ENCODE measurements around the gene STRIP2. TPM values are rescaled to one million over a fixed set of nuclear protein-coding genes. Genes with fewer than 3 reads are reported as not detected.
A peak's percentile ranks its signal among the peaks of the same experiment; 100 is the strongest.
"Not testable (repeated sequence)": the region's sequence is repeated elsewhere in the genome, so short reads cannot be mapped to it uniquely, and the experiment has no call there.

STRIP2 gene
- total and polyA plus RNA-seq, 3 experiments from 2014 or later = 21.0 to 25.0 TPM; not detected in 1

DNA sequence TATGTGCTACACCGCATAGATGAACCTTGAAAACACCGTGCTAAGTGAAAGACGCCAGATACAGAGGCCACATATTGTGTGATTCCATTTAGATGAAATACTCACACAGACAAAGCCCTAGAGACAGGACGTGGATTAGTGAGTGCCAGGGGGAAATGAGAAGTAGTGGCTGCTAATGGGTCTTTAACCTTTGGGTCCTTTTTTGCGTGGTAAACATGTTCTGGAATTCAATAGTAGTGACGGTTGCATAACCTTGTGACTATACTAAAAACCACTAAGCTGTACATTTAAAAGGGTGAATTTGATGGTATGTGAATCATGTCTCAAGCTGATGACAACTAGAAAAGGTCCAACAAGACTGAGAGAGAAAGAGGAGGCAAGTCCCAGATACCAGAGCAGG lies 83.7 kb downstream of the STRIP2 start:
- ChIA-PET POLR2A (no interaction called here), CTCF (no interaction called here)
- Mint-ChIP-seq H3K36me3 (peaks cover 0 to 1% (median 0%) of the 10 kb centered on the region in 3 donors), H3K4me3 (no peak overlapping the region), H3K27me3 (peaks cover 11 to 22% of the 10 kb centered on the region in 2 donors), H3K9me3 (no peaks in the 10 kb centered on the region), H3K4me1 (no peaks in the 10 kb centered on the region), H3K27ac (peak overlapping the region in 2 of 8 donors; percentile 7 to 9)
- H3K36me3 ChIP-seq (ENCODE audit: insufficient read depth, low read length) = no peaks in the 10 kb centered on the region
- H3K4me1 ChIP-seq (ENCODE audit: insufficient read depth, low read length) = no peaks in the 10 kb centered on the region
- H3K27ac ChIP-seq (ENCODE audit: low read depth, low read length) = no peak overlapping the region
- DNase-seq = no peak
- no peaks in the 10 kb centered on the region for H3K27me3 ChIP-seq (ENCODE audit: insufficient read depth, low read length, poor library complexity, severe bottlenecking)
- H3K4me3 ChIP-seq (ENCODE audit: low read length) = no peak overlapping the region
- H3K9me3 ChIP-seq (ENCODE audit: low read length) = no peaks in the 10 kb centered on the region

- POLR2A ChIA-PET = no interaction called here
- CTCF ChIA-PET = no interaction called here
- peaks cover 0 to under 1% (median 0%) of the 10 kb centered on the region in 3 donors for H3K4me1 Mint-ChIP-seq
- Histone ChIP-seq H3K9me3 (ENCODE audit: low read length) (no peaks in the 10 kb centered on the region), H3K36me3 (ENCODE audit: insufficient read depth, low read length) (no peaks in the 10 kb centered on the region), H3K27ac (ENCODE audit: low read depth, low read length) (no peak overlapping the region), H3K4me3 (ENCODE audit: low read length) (no peak overlapping the region), H3K27me3 (ENCODE audit: insufficient read depth, low read length, poor library complexity, severe bottlenecking) (no peaks in the 10 kb centered on the region), H3K4me1 (ENCODE audit: insufficient read depth, low read length) (no peaks in the 10 kb centered on the region)
- H3K4me3 Mint-ChIP-seq = no peak overlapping the region
- H3K27ac Mint-ChIP-seq = no peak overlapping the region
- no peak for DNase-seq
- no peaks in the 10 kb centered on the region for H3K36me3 Mint-ChIP-seq
- no peaks in the 10 kb centered on the region for H3K9me3 Mint-ChIP-seq
- H3K27me3 Mint-ChIP-seq = peaks cover 14 to 22% of the 10 kb centered on the region in 2 donors
Measured at GRCh38 chr7:129519464-129519863, 85.2 kb downstream of the STRIP2 start.

GRCh38 chr7:129522088-129522970 lies 88.1 kb downstream of the STRIP2 start:
- Histone ChIP-seq H3K27ac (ENCODE audit: low read depth, low read length) (no peak overlapping the region), H3K36me3 (ENCODE audit: insufficient read depth, low read length) (no peaks in the 10 kb centered on the region), H3K27me3 (ENCODE audit: insufficient read depth, low read length, poor library complexity, severe bottlenecking) (no peaks in the 10 kb centered on the region), H3K9me3 (ENCODE audit: low read length) (no peaks in the 10 kb centered on the region), H3K4me1 (ENCODE audit: insufficient read depth, low read length) (no peaks in the 10 kb centered on the region), H3K4me3 (ENCODE audit: low read length) (no peak overlapping the region)
- Mint-ChIP-seq H3K4me1 (peaks cover 9 to 11% (median 10%) of the 10 kb centered on the region in 3 donors), H3K27ac (peak overlapping the region in 2 of 8 donors; percentile 33 to 47), H3K4me3 (peak overlapping the region in 1 of 7 donors; percentile 65), H3K36me3 (no peaks in the 10 kb centered on the region), H3K27me3 (peaks cover 15 to 22% of the 10 kb centered on the region in 2 donors), H3K9me3 (no peaks in the 10 kb centered on the region)
- ChIA-PET CTCF (no interaction called here), POLR2A (no interaction called here)
- DNase-seq = no peak

GRCh38 chr7:129522971-129523340 lies 88.7 kb downstream of the STRIP2 start:
- DNase-seq = no peak
- Mint-ChIP-seq H3K36me3 (no peaks in the 10 kb centered on the region), H3K4me1 (peaks cover 9 to 11% (median 10%) of the 10 kb centered on the region in 3 donors), H3K9me3 (no peaks in the 10 kb centered on the region), H3K4me3 (no peak overlapping the region), H3K27ac (no peak overlapping the region), H3K27me3 (peaks cover 14 to 21% of the 10 kb centered on the region in 2 donors)
- Histone ChIP-seq H3K4me1 (ENCODE audit: insufficient read depth, low read length) (no peaks in the 10 kb centered on the region), H3K36me3 (ENCODE audit: insufficient read depth, low read length) (no peaks in the 10 kb centered on the region), H3K4me3 (ENCODE audit: low read length) (no peak overlapping the region), H3K27me3 (ENCODE audit: insufficient read depth, low read length, poor library complexity, severe bottlenecking) (no peaks in the 10 kb centered on the region), H3K9me3 (ENCODE audit: low read length) (no peaks in the 10 kb centered on the region), H3K27ac (ENCODE audit: low read depth, low read length) (no peak overlapping the region)
- POLR2A ChIA-PET = no interaction called here
- CTCF ChIA-PET = no interaction called here

- Mint-ChIP-seq H3K4me3 (no peak overlapping the region), H3K4me1 (peaks cover 9 to 11% (median 10%) of the 10 kb centered on the region in 3 donors), H3K36me3 (no peaks in the 10 kb centered on the region), H3K9me3 (no peaks in the 10 kb centered on the region), H3K27me3 (peaks cover 11 to 19% of the 10 kb centered on the region in 2 donors), H3K27ac (no peak overlapping the region)
- Histone ChIP-seq H3K27ac (ENCODE audit: low read depth, low read length) (no peak overlapping the region), H3K9me3 (ENCODE audit: low read length) (no peaks in the 10 kb centered on the region), H3K27me3 (ENCODE audit: insufficient read depth, low read length, poor library complexity, severe bottlenecking) (no peaks in the 10 kb centered on the region), H3K4me3 (ENCODE audit: low read length) (no peak overlapping the region), H3K4me1 (ENCODE audit: insufficient read depth, low read length) (no peaks in the 10 kb centered on the region), H3K36me3 (ENCODE audit: insufficient read depth, low read length) (no peaks in the 10 kb centered on the region)
- ChIA-PET CTCF (no interaction called here), POLR2A (interaction anchor here (0.8 kb wide), 1 partner anchor 1374 kb away, joined by 4 read pairs; no protein-coding TSS in a partner anchor)
- DNase-seq = no peak
Measured at GRCh38 chr7:129523924-129524323, 89.7 kb downstream of the STRIP2 start.

DNA sequence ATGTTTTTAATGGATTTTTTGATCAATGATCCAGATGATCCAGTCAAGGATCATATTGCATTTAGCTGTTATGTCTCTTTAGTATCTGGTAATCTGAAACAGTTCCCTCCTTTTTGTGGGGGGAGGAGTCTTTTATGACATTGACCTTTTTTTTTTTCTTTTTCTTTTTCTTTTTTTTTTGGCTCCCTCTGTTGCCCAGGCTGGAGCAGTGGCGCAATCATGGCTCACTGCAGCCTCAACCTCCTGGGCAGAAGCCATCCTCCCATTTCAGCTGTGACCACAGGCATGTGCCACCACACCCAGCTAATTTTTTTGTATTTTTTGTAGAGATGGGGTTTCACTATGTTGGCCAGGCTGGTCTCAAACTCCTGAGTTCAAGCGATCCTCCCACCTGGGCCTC lies 90.2 kb downstream of the STRIP2 start:
- CTCF ChIA-PET = interaction anchor here (1.1 kb wide), 1 partner anchor 14 kb away, joined by 3 read pairs; no protein-coding TSS in a partner anchor
- not testable (repeated sequence) for H3K27ac ChIP-seq (ENCODE audit: low read depth, low read length); H3K4me1 ChIP-seq (ENCODE audit: insufficient read depth, low read length); H3K9me3 Mint-ChIP-seq; DNase-seq; H3K36me3 Mint-ChIP-seq; H3K4me3 ChIP-seq (ENCODE audit: low read length); H3K27me3 ChIP-seq (ENCODE audit: insufficient read depth, low read length, poor library complexity, severe bottlenecking); H3K9me3 ChIP-seq (ENCODE audit: low read length); H3K36me3 ChIP-seq (ENCODE audit: insufficient read depth, low read length)
- Mint-ChIP-seq H3K4me3 (peak overlapping the region in 2 of 7 donors; percentile 35 to 54), H3K27ac (peak overlapping the region in 1 of 8 donors; percentile 43), H3K4me1 (peaks cover 9 to 11% (median 10%) of the 10 kb centered on the region in 3 donors), H3K27me3 (peaks cover 11 to 18% of the 10 kb centered on the region in 2 donors)
- POLR2A ChIA-PET = interaction anchor here (0.8 kb wide), 1 partner anchor 1373 kb away, joined by 4 read pairs; no protein-coding TSS in a partner anchor

DNA sequence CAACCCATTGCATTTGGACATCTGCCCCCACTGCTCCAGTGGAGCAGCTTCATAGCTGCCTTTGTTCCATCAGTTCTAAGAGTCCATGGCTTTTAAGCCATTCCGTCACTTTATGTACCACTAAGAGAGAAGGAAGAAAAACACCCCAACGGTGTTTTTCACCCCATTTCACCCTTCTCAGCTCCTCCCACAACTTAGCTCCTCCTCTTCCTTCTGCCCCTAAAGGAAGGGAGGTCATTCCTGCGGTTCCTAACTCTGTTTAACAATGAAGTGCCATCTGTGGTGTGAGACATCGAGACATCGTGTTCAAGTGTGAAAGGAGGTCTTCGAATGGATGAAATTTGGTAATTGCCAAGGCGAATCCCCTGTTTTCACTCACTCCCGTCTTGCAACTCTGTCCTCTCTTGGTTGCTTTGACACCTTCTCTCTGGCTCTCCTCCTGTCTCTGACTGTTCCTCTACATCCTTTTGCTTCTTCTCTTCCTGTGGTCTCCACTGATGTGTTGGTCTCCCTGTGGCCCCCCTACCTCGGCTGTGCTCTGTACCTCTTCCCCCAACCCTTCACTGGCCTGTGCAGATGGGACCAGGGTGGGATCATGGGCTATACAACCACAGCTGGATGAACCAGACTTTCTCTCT lies 91.1 kb downstream of the STRIP2 start:
- POLR2A ChIA-PET = no interaction called here
- Histone ChIP-seq H3K27me3 (ENCODE audit: insufficient read depth, low read length, poor library complexity, severe bottlenecking) (no peaks in the 10 kb centered on the region), H3K4me1 (ENCODE audit: insufficient read depth, low read length) (no peaks in the 10 kb centered on the region), H3K9me3 (ENCODE audit: low read length) (no peaks in the 10 kb centered on the region), H3K4me3 (ENCODE audit: low read length) (no peak overlapping the region), H3K27ac (ENCODE audit: low read depth, low read length) (no peak overlapping the region), H3K36me3 (ENCODE audit: insufficient read depth, low read length) (no peaks in the 10 kb centered on the region)
- CTCF ChIA-PET = interaction anchor here (1.1 kb wide), 1 partner anchor 13 kb away, joined by 3 read pairs; no protein-coding TSS in a partner anchor
- peak overlapping the region in 7 of 8 donors; percentile 9 to 86 (median 77) for H3K27ac Mint-ChIP-seq
- H3K4me3 Mint-ChIP-seq = peak overlapping the region in 5 of 7 donors; percentile 24 to 89 (median 76)
- H3K27me3 Mint-ChIP-seq = peaks cover 10 to 13% of the 10 kb centered on the region in 2 donors
- no peaks in the 10 kb centered on the region for H3K9me3 Mint-ChIP-seq
- H3K36me3 Mint-ChIP-seq = no peaks in the 10 kb centered on the region
- DNase-seq = no peak
- peaks cover 9 to 11% (median 10%) of the 10 kb centered on the region in 3 donors for H3K4me1 Mint-ChIP-seq

DNA sequence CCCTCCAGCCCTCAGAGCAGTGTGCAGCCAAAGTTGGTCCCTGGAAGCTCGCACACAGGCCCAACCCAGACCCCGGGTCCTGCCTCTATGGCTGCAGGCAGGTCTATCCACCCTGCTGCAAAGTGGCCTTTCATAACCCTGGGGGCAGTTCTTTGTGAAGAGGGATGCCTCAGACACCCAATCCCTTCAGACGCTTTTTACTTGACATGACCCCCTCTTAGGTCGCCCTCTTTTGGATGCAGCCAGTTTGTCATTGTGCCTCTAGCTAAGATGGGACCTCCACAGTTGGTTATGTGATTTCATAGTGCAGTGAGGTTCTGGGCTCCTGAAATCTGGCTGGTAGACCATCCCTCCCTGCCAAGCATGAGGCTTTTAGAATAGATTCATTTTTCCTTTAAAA lies 95.4 kb downstream of the STRIP2 start:
- no peaks in the 10 kb centered on the region for H3K9me3 Mint-ChIP-seq
- H3K27ac Mint-ChIP-seq = no peak overlapping the region
- no peak for DNase-seq
- H3K4me1 Mint-ChIP-seq = peaks cover 18 to 26% (median 21%) of the 10 kb centered on the region in 3 donors
- H3K4me3 ChIP-seq (ENCODE audit: low read length) = no peak overlapping the region
- no peaks in the 10 kb centered on the region for H3K36me3 ChIP-seq (ENCODE audit: insufficient read depth, low read length)
- H3K27me3 ChIP-seq (ENCODE audit: insufficient read depth, low read length, poor library complexity, severe bottlenecking) = no peaks in the 10 kb centered on the region
- ChIA-PET POLR2A (interaction anchor here (0.6 kb wide), 1 partner anchor 28 kb away, joined by 3 read pairs; no protein-coding TSS in a partner anchor), CTCF (interaction anchor here (1.3 kb wide), 1 partner anchor 162 kb away, joined by 3 read pairs; no protein-coding TSS in a partner anchor)
- H3K9me3 ChIP-seq (ENCODE audit: low read length) = no peaks in the 10 kb centered on the region
- H3K4me3 Mint-ChIP-seq = no peak overlapping the region
- peaks cover 0 to 1% (median 0%) of the 10 kb centered on the region in 3 donors for H3K36me3 Mint-ChIP-seq
- H3K4me1 ChIP-seq (ENCODE audit: insufficient read depth, low read length) = no peaks in the 10 kb centered on the region
- no peak overlapping the region for H3K27ac ChIP-seq (ENCODE audit: low read depth, low read length)
- peaks cover 0 to 4% of the 10 kb centered on the region in 2 donors for H3K27me3 Mint-ChIP-seq
